ENCODE data around the gene WDR11.

WDR11 gene, protein sequence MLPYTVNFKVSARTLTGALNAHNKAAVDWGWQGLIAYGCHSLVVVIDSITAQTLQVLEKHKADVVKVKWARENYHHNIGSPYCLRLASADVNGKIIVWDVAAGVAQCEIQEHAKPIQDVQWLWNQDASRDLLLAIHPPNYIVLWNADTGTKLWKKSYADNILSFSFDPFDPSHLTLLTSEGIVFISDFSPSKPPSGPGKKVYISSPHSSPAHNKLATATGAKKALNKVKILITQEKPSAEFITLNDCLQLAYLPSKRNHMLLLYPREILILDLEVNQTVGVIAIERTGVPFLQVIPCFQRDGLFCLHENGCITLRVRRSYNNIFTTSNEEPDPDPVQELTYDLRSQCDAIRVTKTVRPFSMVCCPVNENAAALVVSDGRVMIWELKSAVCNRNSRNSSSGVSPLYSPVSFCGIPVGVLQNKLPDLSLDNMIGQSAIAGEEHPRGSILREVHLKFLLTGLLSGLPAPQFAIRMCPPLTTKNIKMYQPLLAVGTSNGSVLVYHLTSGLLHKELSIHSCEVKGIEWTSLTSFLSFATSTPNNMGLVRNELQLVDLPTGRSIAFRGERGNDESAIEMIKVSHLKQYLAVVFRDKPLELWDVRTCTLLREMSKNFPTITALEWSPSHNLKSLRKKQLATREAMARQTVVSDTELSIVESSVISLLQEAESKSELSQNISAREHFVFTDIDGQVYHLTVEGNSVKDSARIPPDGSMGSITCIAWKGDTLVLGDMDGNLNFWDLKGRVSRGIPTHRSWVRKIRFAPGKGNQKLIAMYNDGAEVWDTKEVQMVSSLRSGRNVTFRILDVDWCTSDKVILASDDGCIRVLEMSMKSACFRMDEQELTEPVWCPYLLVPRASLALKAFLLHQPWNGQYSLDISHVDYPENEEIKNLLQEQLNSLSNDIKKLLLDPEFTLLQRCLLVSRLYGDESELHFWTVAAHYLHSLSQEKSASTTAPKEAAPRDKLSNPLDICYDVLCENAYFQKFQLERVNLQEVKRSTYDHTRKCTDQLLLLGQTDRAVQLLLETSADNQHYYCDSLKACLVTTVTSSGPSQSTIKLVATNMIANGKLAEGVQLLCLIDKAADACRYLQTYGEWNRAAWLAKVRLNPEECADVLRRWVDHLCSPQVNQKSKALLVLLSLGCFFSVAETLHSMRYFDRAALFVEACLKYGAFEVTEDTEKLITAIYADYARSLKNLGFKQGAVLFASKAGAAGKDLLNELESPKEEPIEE

DNA sequence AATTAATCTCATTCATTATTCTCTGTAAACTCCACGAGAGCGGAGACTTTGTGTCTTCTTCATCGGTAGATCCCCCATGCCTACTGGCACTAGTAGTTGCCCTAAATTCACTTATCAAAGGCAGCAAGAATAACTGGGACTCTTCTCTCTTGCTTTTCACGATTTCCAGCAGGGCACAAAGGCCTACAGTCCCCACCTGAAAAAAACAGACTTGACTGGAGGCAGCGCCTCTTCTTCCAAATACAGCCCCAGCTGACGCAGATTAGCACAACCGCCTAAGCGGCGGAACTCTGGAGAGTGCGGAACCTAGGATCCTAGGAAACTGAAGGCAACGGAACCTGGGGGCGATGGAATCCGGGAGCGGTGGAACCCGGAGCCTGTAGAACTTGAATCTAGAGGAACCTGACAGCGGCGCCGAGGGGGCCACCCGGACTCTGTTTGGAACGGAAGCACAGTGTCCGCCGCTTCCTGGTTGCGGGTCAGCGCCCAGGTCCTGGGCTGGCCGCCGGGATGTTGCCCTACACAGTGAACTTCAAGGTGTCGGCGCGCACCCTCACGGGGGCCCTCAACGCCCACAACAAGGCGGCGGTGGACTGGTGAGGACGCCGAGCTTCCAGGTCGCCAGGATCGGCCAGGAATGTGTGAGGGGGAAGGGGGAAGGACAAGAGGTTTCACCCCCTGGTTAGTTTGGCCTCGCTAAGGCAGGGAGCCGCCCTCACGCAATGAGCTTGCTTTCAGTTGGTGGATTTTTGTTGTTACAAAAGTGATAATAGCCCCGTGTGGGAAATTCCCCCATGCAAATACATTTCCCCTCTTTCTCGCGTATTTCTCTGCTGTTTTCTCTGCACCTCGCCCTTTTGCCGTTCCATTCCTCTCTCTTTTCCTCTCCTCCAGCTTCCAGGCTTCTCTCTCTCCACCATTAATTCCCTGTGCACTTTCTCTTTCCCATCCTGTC, at the start of gene WDR11:
Gene WDR11 (plus strand): TSS at position 452 of the 955 bp plus-strand sequence. CDS start 59 bp downstream, at position 511.
- Histone ChIP-seq H3K36me3 (peaks cover 23% of the 10 kb centered on the region), H3K9me3 (peaks cover 4% of the 10 kb centered on the region; the same call in 1 of the 2 replicates), H3K4me2 (peak within 1 kb of the TSS; percentile 92), H3K4me3 (peak within 1 kb of the TSS; percentile 84), H3K27me3 (no peaks in the 10 kb centered on the region), H3K9ac (peak within 1 kb of the TSS; percentile 92), H3K4me1 (peaks cover 21% of the 10 kb centered on the region), H4K20me1 (no peaks in the 10 kb centered on the region), H3K27ac (peak within 1 kb of the TSS; percentile 88)
- TF ChIP-seq Cebpa-rat (IDR thresholded peaks at IDR 0.05), result no peak

- H3K4me3 ChIP-seq, result no peak overlapping the region
- H3K9me3 ChIP-seq, result peaks cover 7% of the 10 kb centered on the region; the same call in 1 of the 2 replicates
- H3K27me3 ChIP-seq, result no peaks in the 10 kb centered on the region
Measured at GRCh38 chr10:120802935-120803334, 48.2 kb upstream of the WDR11 start.

DNA sequence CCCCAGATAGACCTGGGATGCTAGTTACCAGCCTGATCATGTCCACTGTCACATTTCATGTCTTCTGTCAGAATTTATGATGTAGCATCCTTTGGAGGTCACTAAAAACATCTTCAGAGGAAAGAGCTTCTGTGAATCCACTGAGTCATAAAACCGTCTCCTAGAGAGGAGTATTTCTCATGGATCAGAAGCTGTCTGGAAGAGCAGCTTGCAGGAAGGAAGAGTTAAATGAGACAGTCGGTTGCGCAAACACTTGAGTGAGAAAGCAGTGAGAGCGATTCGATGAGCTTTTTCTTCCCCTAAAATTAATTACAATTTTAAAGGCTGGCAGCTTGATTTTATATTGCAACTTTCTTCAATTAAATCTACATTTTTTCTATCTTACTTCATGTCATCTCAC, 47.2 kb upstream of the WDR11 start:
- Histone ChIP-seq H3K36me3 (no peaks in the 10 kb centered on the region), H3K27me3 (no peaks in the 10 kb centered on the region), H3K27ac (no peak overlapping the region), H3K9me3 (no peaks in the 10 kb centered on the region), H3K4me1 (no peaks in the 10 kb centered on the region), H4K20me1 (no peaks in the 10 kb centered on the region), H3K4me2 (no peak overlapping the region), H3K9ac (no peak overlapping the region), H3K4me3 (no peak overlapping the region)
- no peak for TF ChIP-seq Cebpa-rat (IDR thresholded peaks at IDR 0.05)

More at GRCh38 chr10:120802935-120803334, 48.2 kb upstream of the WDR11 start:
- no peak overlapping the region for H3K27ac ChIP-seq
- no peaks in the 10 kb centered on the region for H3K4me1 ChIP-seq
- H3K9ac ChIP-seq, result no peak overlapping the region
- TF ChIP-seq Cebpa-rat (IDR thresholded peaks at IDR 0.05), result no peak
- H3K4me2 ChIP-seq, result no peak overlapping the region
- H4K20me1 ChIP-seq, result no peaks in the 10 kb centered on the region
- no peaks in the 10 kb centered on the region for H3K36me3 ChIP-seq

- Histone ChIP-seq H3K9me3 (no peaks in the 10 kb centered on the region), H3K4me1 (no peaks in the 10 kb centered on the region), H3K9ac (no peak overlapping the region), H3K4me3 (no peak overlapping the region), H3K27ac (no peak overlapping the region), H3K27me3 (no peaks in the 10 kb centered on the region), H3K36me3 (no peaks in the 10 kb centered on the region), H3K4me2 (no peak overlapping the region), H4K20me1 (no peaks in the 10 kb centered on the region)
- TF ChIP-seq Cebpa-rat (IDR thresholded peaks at IDR 0.05), result no peak
Measured at GRCh38 chr10:120805014-120805812, 45.9 kb upstream of the WDR11 start.

DNA sequence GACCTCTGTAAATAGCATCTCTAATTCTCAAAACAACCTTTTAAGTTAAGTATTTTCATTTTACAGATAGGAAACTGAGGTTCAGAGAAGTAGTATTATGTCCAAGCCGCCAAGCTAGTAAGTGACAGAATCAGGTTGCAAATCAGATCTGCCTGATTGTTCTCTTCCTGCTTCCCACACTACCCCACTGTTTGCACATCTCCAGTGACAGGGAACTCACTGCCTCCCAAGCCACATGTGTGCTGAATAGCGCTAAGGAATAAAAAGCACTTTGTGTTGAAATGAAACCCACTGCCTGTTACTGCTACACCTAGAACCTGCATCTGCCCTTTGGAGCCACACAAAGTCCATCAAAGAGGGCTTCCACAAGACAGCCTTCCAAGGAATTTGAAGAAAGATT, 45.1 kb upstream of the WDR11 start:
- TF ChIP-seq Cebpa-rat (IDR thresholded peaks at IDR 0.05), result no peak
- H3K9me3 ChIP-seq, result no peaks in the 10 kb centered on the region
- H3K4me3 ChIP-seq, result no peak overlapping the region
- no peak overlapping the region for H3K9ac ChIP-seq
- no peaks in the 10 kb centered on the region for H4K20me1 ChIP-seq
- no peak overlapping the region for H3K4me2 ChIP-seq
- no peaks in the 10 kb centered on the region for H3K36me3 ChIP-seq
- H3K27me3 ChIP-seq, result no peaks in the 10 kb centered on the region
- no peaks in the 10 kb centered on the region for H3K4me1 ChIP-seq
- no peak overlapping the region for H3K27ac ChIP-seq

GRCh38 chr10:120810298-120810697, 40.9 kb upstream of the WDR11 start:
- H3K36me3 ChIP-seq, result no peaks in the 10 kb centered on the region
- H3K27me3 ChIP-seq, result no peaks in the 10 kb centered on the region
- H3K9ac ChIP-seq, result no peak overlapping the region
- no peaks in the 10 kb centered on the region for H3K4me1 ChIP-seq
- H4K20me1 ChIP-seq, result no peaks in the 10 kb centered on the region
- no peak overlapping the region for H3K4me2 ChIP-seq
- TF ChIP-seq Cebpa-rat (IDR thresholded peaks at IDR 0.05), result no peak
- no peak overlapping the region for H3K4me3 ChIP-seq
- H3K9me3 ChIP-seq, result no peaks in the 10 kb centered on the region
- H3K27ac ChIP-seq, result no peak overlapping the region

- no peaks in the 10 kb centered on the region for H4K20me1 ChIP-seq
- H3K9me3 ChIP-seq, result no peaks in the 10 kb centered on the region
- no peaks in the 10 kb centered on the region for H3K27me3 ChIP-seq
- H3K4me3 ChIP-seq, result no peak overlapping the region
- H3K36me3 ChIP-seq, result no peaks in the 10 kb centered on the region
- no peak overlapping the region for H3K4me2 ChIP-seq
- no peak overlapping the region for H3K27ac ChIP-seq
- H3K9ac ChIP-seq, result no peak overlapping the region
- no peak for TF ChIP-seq Cebpa-rat (IDR thresholded peaks at IDR 0.05)
- H3K4me1 ChIP-seq, result no peaks in the 10 kb centered on the region
Measured at GRCh38 chr10:120813085-120813484, 38.1 kb upstream of the WDR11 start.

DNA sequence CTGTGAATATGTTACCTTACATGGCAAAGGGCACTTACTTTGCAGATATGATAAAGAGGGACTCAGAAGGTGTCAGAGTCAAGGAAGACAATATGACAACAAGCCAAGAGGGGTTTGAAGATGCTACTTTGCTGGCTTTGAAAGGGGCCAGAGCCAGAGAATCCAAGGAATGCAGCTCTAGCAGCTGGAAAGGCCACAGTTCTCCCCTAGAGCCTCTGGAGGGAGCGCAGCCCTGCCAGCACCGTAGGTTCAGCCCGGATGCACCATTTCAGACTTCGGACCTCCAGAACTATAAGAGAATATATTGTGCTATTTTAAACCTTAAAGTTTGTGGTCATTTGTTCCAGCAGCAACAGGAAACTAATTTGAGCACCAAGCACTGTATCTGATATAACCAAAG, 32.9 kb upstream of the WDR11 start:
- Histone ChIP-seq H4K20me1 (no peaks in the 10 kb centered on the region), H3K4me2 (no peak overlapping the region), H3K4me3 (no peak overlapping the region), H3K9me3 (no peaks in the 10 kb centered on the region), H3K27me3 (no peaks in the 10 kb centered on the region), H3K9ac (no peak overlapping the region), H3K36me3 (no peaks in the 10 kb centered on the region), H3K27ac (no peak overlapping the region), H3K4me1 (no peaks in the 10 kb centered on the region)
- no peak for TF ChIP-seq Cebpa-rat (IDR thresholded peaks at IDR 0.05)
